HG02938 (cell line): ENCODE measurements around the gene ACTR3C.

Experiments
- ATAC-seq: cut with Tn5 transposase; IDR thresholded peaks from one replicate; pipeline ENCODE4 v1.9.1; 2021; ENCODE audit warnings: mild to moderate bottlenecking, moderate library complexity; ENCODE audit not compliant: unreplicated experiment

ACTR3C gene

DNA sequence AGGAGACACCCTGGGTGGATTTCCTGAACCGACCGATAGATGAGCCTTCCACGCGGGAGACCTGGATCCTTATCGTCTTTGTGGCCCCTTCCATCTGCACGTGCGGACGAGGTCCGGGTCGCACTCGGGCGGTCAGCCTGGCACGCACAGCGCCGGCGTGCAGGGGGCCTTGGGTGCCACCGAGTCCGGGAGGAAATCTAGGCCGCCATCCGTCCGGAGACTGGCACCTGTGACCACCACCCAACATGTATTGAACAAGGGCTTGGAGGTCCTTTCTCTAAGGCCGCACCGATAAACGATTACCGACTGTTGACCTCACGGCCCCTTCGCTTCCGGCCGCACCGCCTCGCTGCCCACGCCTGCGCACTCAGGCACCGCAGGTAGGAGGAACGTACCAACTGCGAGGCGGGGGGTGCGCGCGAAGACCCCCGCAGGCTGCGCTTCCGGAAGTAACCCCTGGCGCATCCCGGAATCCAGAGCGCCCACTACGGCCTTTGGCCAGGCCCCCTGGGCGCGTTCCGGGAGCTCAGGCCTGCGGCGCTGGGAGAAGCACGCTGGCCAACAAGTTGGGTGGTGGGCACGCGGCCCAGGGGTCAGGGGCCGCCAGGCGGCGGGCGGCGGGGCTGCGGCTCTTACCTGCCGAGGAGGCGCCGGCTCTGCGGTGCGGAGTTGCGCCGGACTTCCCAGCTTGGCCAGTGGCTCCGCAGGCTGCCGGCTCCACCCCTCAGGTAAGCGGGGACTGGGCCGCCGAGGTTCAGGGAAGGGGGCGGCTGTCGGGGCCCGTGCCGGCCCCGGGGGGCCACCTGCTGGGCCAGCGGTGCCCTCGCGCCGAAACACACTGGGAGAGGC lies at the start of gene ACTR3C, which contains the start of gene LRRC61:
Gene ACTR3C (minus strand): TSS at position 713 of the 849 bp plus-strand sequence. CDS start 28,249 bp downstream, outside the sequence.
Gene LRRC61 (plus strand): TSS at position 523 of the 849 bp plus-strand sequence. CDS start 13,507 bp downstream, outside the sequence.
- ATAC-seq = peak; percentile 55

DNA sequence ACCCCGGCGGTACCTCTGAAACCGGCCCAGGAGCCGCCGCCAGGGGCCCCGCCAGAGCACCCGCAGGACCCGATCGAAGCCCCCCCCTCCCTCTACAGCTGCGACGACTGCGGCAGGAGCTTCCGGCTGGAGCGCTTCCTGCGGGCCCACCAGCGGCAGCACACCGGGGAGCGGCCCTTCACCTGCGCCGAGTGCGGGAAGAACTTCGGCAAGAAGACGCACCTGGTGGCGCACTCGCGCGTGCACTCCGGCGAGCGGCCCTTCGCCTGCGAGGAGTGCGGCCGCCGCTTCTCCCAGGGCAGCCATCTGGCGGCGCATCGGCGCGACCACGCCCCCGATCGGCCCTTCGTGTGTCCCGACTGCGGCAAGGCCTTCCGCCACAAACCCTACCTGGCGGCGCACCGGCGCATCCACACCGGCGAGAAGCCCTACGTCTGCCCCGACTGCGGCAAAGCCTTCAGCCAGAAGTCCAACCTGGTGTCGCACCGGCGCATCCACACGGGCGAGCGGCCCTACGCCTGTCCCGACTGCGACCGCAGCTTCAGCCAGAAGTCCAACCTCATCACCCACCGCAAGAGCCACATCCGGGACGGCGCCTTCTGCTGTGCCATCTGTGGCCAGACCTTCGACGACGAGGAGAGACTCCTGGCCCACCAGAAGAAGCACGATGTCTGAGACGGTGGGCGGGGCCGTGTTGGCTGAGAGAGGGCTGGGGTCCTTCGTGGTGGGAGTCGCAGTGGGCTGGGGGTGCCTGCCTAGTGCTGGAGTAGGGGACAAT lies 49.1 kb upstream of the ACTR3C start:
- ATAC-seq = no peak

DNA sequence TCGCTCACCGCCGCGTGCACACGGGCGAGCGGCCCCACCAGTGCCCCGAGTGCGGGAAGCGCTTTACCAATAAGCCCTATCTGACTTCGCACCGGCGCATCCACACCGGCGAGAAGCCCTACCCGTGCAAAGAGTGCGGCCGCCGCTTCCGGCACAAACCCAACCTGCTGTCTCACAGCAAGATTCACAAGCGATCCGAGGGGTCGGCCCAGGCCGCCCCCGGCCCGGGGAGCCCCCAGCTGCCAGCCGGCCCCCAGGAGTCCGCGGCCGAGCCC lies 48.6 kb upstream of the ACTR3C start:
- no peak for ATAC-seq

GRCh38 chr7:150371131-150371995 lies 48.0 kb upstream of the ACTR3C start:
- ATAC-seq = no peak

DNA sequence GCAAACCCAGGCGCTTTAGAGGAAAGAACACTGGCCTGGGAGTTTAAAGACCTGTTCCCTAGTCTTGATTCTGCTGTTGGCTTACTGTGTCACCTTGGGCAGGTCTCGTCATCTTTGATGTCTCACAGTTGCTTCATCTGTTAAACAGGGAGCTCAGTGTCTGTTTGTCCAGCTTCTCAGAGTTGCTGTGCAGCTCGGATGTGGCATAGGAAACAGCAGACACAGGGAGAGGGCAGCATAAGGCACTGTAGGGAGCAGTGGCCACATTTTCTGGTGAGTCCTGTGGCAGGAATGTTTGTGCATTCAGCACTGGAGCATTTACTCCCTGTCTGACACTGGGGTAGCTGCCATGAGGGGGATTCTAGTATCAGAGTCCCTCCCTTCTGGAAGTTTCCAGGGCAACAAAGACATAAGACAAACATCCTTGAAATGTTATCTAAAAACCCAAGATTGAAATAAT lies 47.3 kb upstream of the ACTR3C start:
- ATAC-seq = no peak

GRCh38 chr7:150369748-150370501 lies 46.6 kb upstream of the ACTR3C start:
- ATAC-seq = no peak

GRCh38 chr7:150368884-150369747 lies 45.8 kb upstream of the ACTR3C start:
- ATAC-seq = peak; percentile 48

DNA sequence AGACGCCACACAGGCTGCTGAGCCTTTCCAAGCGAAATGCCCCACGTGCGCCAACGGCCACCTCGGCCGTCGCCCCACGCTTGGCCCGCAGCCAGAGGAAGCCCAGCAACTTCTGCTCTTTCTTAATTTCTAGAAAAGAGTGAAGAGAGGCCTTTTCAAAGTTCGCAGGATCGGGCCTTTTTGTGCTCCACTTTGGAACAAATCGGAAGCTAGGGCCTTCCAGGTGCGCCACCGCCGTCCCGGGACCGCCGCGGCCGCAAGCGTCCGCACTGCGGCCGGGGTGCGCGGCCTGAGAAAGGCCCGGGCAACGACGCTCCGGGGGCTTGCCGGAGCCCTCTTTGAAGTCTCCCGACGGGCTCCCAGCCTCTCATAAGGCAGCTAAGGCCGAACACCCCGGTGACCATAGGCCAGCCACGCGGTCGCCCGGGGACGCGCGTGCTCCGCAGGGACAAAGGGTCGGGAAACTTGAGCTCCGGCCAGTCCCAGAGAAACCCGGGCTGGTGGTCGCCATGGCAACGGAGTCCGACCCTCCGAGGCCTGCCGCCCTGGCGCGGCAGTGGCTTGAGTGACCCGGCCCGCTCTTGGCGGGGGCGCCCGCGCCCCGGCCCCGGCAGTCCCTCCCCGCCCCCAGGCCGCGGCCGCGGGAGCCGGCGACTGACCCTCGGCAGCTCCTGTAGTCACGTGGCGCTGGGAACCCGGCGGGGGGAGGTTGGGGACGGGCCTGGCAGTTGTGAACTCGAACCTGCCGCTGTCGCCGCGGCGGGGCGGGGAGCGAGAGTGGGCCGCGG lies 44.9 kb upstream of the ACTR3C start, which contains the start of gene REPIN1:
Gene REPIN1 (plus strand): TSS at position 727 of the 788 bp plus-strand sequence. CDS start 890 bp downstream, outside the sequence.
- ATAC-seq = peak; percentile 38

DNA sequence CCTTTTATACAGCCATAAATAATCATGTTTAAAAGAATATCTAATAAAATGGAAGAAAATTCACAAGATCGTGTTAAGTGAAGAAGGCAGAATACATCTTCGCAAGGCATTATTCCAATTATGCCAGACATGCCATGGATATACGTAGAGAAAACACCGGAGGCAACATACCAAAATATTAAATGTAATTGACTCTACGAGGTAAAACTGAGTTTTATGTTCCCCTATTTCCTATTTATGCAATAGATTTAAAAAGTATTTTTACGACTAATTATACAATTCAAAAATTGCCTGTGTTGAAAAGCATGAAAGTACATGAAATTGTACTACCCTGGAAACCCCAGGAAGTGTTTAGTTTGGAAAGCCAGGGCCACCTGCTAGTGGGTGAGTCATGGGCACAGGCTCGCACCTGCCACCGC lies 44.3 kb upstream of the ACTR3C start:
- no peak for ATAC-seq

- no peak for ATAC-seq
Measured at GRCh38 chr7:150365673-150366398, 42.5 kb upstream of the ACTR3C start.

DNA sequence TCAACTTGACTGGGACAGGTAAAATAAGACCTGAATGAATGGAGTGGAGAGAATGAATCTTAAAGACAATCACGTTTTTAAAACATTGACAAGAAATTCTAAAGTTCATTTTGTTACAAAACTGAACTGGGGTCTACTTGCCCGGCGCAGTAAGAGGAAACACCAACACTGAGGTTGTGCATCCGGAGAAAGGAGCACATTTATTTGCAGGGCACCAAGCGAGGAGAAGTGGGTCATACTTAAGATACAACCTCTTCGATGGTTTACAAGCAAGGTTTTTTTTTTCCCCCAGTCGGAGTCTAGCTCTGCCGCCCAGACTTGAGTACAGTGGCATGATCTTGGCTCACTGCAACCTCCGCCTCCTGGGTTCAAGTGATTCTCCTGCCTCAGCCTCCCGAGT lies 41.8 kb upstream of the ACTR3C start:
- no peak for ATAC-seq

DNA sequence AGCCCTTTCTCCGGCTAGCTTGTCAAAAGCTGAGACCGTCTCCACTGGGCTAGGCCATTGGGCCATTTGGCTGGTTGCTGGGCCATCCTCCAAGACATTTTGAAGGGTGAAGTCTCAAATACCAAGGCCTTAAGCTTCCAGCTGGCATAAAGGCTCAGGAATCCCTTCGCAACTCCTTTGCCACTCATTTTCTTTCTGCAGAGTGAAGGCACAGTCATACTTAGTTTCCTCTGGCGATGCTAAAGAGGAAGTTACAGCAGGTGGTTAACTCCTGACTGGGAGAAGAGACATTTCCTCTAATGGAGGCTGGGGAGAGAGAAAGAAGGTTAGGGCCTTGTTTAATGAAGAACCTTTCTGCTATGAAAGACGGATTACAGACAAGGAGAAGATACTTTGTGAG lies 40.5 kb upstream of the ACTR3C start:
- no peak for ATAC-seq

- no peak for ATAC-seq
Measured at GRCh38 chr7:150363370-150363769, 40.0 kb upstream of the ACTR3C start.

GRCh38 chr7:150361807-150362621 lies 38.7 kb upstream of the ACTR3C start:
- ATAC-seq = no peak

- no peak for ATAC-seq
Measured at GRCh38 chr7:150361402-150361801, 38.1 kb upstream of the ACTR3C start.

DNA sequence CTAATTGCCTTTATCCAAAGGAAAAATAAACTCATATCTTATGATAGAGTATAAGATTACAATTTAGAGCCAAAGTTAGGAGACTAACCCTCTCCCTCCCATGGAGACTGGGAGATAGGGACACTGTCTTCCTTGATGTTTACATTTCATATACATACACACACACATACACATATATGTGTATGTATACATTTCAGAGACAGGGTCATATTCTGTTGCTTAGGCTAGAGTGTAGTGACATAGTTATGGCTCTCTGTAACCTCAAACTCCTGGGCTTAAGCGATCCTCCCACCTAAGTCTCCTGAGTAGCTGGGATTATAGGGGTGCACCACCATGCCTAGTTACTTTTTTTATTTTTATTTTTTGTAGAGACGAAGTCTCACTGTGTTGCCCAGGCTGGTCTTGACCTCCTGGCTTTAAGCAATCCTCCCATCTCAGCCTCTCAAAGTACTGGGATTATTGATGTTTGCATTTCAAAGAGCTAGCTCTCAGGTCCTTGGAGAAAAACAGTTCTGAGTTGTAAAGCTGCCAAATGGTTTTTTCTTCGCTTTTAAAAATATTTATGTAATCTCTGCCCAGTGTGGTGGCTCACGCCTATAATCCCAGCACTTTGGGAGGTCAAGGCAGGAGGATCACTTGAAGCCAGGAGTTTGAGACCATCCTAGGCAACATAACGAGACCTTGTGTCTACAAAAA lies 37.2 kb upstream of the ACTR3C start:
- ATAC-seq = no peak
